Measurements from ENCODE around the gene NLK. TPM values are rescaled to one million over a fixed set of nuclear protein-coding genes. Genes with fewer than 3 reads are reported as not detected.
"Not testable (repeated sequence)": the region's sequence is repeated elsewhere in the genome, so short reads cannot be mapped to it uniquely, and the experiment has no call there.

NLK gene
- total RNA-seq, 1 donor from 2014 or later, result 13.3 TPM

DNA sequence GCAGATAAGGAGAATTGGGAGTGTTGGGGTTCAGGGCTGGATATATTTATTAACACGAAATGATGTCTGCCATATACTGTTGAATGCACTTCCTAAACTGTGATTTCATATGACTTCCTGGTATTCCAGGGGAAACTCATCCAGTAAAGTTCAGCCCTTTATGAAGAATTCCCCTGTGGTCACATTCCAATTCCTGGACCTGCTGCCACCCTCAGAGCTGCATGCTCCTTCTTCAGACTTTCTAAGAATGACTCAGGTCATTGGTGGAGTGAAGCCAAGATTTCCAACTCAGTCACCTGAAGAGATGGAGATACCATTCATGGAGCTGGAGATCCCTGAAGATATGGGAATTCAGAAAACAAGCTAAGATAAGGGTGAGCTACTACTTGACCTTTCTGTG is 162.3 kb downstream of the NLK start:
- Histone ChIP-seq H3K4me3 (no peak overlapping the region), H3K36me3 (no peaks in the 10 kb centered on the region), H3K27ac (no peak overlapping the region), H3K4me1 (no peaks in the 10 kb centered on the region), H3K27me3 (no peaks in the 10 kb centered on the region), H3K9me3 (no peaks in the 10 kb centered on the region)
- intact Hi-C loops (cut with DNase I), result no loop called here
- DNase-seq (ENCODE audit: extremely low spot score in 2 of 2), result no peak
- no peak for TF ChIP-seq CTCF (IDR thresholded peaks at IDR 0.05)
- no peak for TF ChIP-seq POLR2A (IDR thresholded peaks at IDR 0.05)
- TF ChIP-seq POLR2AphosphoS5 (IDR thresholded peaks at IDR 0.05; ENCODE audit: insufficient read depth in 1 of 2, low read depth in 1 of 2), result no peak

GRCh38 chr17:28206292-28206691 is 163.8 kb downstream of the NLK start:
- Histone ChIP-seq H3K27ac (no peak overlapping the region), H3K9me3 (no peaks in the 10 kb centered on the region), H3K36me3 (no peaks in the 10 kb centered on the region), H3K4me3 (no peak overlapping the region), H3K27me3 (no peaks in the 10 kb centered on the region), H3K4me1 (no peaks in the 10 kb centered on the region)
- TF ChIP-seq POLR2A (IDR thresholded peaks at IDR 0.05), result no peak
- TF ChIP-seq POLR2AphosphoS5 (IDR thresholded peaks at IDR 0.05; ENCODE audit: insufficient read depth in 1 of 2, low read depth in 1 of 2), result no peak
- no peak for TF ChIP-seq CTCF (IDR thresholded peaks at IDR 0.05)
- DNase-seq (ENCODE audit: extremely low spot score in 2 of 2), result no peak
- intact Hi-C loops (cut with DNase I), result no loop called here

GRCh38 chr17:28211811-28212210 is 169.3 kb downstream of the NLK start:
- H3K36me3 ChIP-seq, result no peaks in the 10 kb centered on the region
- H3K4me1 ChIP-seq, result no peaks in the 10 kb centered on the region
- H3K27me3 ChIP-seq, result no peaks in the 10 kb centered on the region
- H3K4me3 ChIP-seq, result no peak overlapping the region
- intact Hi-C loops (cut with DNase I), result no loop called here
- no peak overlapping the region for H3K27ac ChIP-seq
- no peaks in the 10 kb centered on the region for H3K9me3 ChIP-seq
- DNase-seq (ENCODE audit: extremely low spot score in 2 of 2), result no peak
- TF ChIP-seq CTCF (IDR thresholded peaks at IDR 0.05), result no peak
- no peak for TF ChIP-seq POLR2A (IDR thresholded peaks at IDR 0.05)
- TF ChIP-seq POLR2AphosphoS5 (IDR thresholded peaks at IDR 0.05; ENCODE audit: insufficient read depth in 1 of 2, low read depth in 1 of 2), result no peak

DNA sequence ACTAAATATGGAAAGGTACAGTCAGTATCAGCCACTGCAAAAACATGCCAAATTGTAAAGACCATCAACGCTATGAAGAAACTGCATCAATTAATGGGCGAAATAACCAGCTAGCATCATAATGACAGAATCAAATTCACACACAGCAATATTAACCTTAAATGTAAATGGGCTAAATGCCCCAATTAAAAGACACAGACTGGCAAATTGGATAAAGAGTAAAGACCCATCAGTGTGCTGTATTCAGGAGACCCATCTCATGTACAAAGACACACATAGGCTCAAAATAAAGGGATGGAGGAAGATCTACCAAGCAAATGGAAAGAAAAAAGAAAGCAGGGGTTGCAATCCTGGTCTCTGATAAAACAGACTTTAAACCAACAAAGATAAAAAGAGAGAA is 171.1 kb downstream of the NLK start:
- intact Hi-C loops (cut with DNase I); H3K9me3 ChIP-seq; DNase-seq (ENCODE audit: extremely low spot score in 2 of 2); H3K4me1 ChIP-seq; H3K4me3 ChIP-seq; H3K27me3 ChIP-seq; H3K27ac ChIP-seq; H3K36me3 ChIP-seq: not testable (repeated sequence)

DNA sequence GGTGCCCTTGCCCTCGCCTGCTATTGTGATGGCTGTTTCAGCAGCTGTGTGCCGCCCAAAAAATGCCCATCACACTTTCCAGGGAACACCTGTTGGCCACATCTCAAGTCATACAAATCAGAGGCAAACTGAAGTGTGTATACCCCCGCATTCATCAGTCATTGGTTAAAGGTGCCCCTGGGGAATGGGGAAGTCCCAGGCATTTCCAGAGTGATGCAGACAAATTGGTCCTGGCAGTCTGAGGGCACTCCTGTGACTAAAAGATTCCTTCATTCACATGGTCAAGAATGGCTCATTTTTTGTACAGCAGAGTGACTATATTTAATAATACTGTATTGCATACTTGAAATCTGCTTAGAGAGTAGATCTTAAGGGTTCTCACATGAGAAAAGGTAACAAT is 173.6 kb downstream of the NLK start:
- Histone ChIP-seq H3K27ac (no peak overlapping the region), H3K36me3 (no peaks in the 10 kb centered on the region), H3K9me3 (no peaks in the 10 kb centered on the region), H3K4me1 (no peaks in the 10 kb centered on the region), H3K27me3 (no peaks in the 10 kb centered on the region), H3K4me3 (no peak overlapping the region)
- intact Hi-C loops (cut with DNase I), result no loop called here
- no peak for DNase-seq (ENCODE audit: extremely low spot score in 2 of 2)
- TF ChIP-seq POLR2AphosphoS5 (IDR thresholded peaks at IDR 0.05; ENCODE audit: insufficient read depth in 1 of 2, low read depth in 1 of 2) (no peak), POLR2A (IDR thresholded peaks at IDR 0.05) (no peak), CTCF (IDR thresholded peaks at IDR 0.05) (no peak)

DNA sequence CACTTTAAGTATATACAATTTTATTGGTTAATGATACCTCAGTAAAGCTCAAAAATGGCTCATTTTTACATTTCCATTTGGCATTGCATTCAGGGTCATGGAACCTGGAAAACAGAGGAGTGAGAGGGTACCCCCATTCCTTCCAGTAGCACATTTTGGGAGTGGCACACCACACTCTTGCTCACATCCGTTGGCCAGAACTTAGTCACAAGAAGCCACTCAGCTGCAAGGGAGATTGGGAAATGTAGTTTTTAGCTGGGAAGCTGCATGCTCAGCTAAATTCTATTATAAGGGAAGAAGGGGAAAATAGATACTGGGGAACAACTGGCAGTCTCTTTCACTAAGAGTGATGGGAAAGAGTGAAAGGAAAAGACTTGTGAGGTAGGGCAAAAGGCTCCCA is 174.1 kb downstream of the NLK start:
- Histone ChIP-seq H3K27me3 (no peaks in the 10 kb centered on the region), H3K4me1 (no peaks in the 10 kb centered on the region), H3K9me3 (no peaks in the 10 kb centered on the region), H3K27ac (no peak overlapping the region), H3K4me3 (no peak overlapping the region), H3K36me3 (no peaks in the 10 kb centered on the region)
- no peak for DNase-seq (ENCODE audit: extremely low spot score in 2 of 2)
- no peak for TF ChIP-seq CTCF (IDR thresholded peaks at IDR 0.05)
- no peak for TF ChIP-seq POLR2AphosphoS5 (IDR thresholded peaks at IDR 0.05; ENCODE audit: insufficient read depth in 1 of 2, low read depth in 1 of 2)
- no peak for TF ChIP-seq POLR2A (IDR thresholded peaks at IDR 0.05)
- intact Hi-C loops (cut with DNase I), result no loop called here
